Kidney epithelial cell (primary cell): ENCODE results near the gene PERM1. TPM values are rescaled to one million over a fixed set of nuclear protein-coding genes. Genes with fewer than 3 reads are reported as not detected.

Source experiments
- DNase-seq: peaks from one replicate; pipeline ENCODE4 v3.0.0-alpha.2; 2010; ENCODE audit warnings: low read depth
- H3K27me3 ChIP-seq: 2 replicates; pipeline ENCODE4 v1.6.0; 2011; ENCODE audit warnings: low read length; ENCODE audit not compliant: control insufficient read depth, insufficient read depth
- H3K36me3 ChIP-seq: 2 replicates; pipeline ENCODE4 v1.5.1; 2011; ENCODE audit warnings: low read length; ENCODE audit not compliant: control insufficient read depth, insufficient read depth
- H3K4me3 ChIP-seq: 2 replicates; pipeline ENCODE4 v1.5.1; 2011; ENCODE audit warnings: low read depth, mild to moderate bottlenecking, control low read depth, low read length
- total RNA-seq: library from RNA; depleted of rRNA; stranded (reverse); fragments of >200 nt; gene quantifications from 2 replicates; pipeline ENCODE4 v1.2.3, GENCODE V29; 2015
- TF ChIP-seq, protein P1 (sequence below): IDR thresholded peaks from 2 replicates; pipeline ENCODE4 v1.5.1; 2011; ENCODE audit warnings: mild to moderate bottlenecking, moderate library complexity, low read length, control low read depth, inconsistent platforms; ENCODE audit not compliant: insufficient read depth, poor library complexity, severe bottlenecking

PERM1 gene
- total RNA-seq, 1 donor from 2014 or later = not detected

DNA sequence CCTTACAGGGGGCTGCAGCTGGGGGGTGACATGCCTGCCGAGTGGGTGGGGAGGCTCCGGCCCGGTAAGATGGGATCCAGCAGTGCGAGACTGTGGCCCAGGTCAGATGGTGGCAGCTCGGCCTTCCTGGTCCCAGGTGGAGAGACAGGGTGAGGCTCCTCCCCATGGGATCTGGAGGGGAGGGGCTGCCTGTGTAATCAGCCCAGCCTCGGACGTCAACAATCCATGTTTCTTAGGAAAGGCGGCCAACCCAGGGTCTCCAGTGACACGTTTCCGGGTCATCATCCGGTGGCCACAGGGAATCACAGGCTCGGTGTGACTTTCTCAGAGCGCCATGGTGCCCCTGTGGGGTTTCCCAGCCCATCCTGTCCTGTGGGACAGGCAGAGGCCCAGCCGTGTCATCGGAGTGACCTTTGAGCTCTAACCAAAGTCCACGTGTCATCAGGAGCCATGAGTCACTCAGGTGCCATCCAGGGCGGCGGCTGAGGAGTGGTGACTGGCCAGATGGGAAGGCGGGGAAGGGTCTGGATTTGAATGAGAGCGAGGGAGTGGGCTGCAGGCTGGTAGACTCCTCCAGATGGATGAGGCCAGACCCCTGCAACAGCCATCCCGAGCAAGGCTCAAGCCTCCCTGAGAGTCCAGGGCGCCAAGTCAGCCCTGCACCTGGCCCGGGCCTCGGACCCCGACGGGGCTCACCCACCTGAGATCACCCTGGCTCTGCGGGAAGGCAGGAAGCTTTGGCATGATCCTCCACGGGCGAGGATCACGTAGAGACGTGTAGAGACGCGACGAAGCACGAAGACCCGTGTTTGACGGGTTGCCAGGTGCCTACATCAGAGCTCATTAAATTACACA lies 24.6 kb upstream of the PERM1 start:
- Histone ChIP-seq H3K27me3 (no peaks in the 10 kb centered on the region), H3K36me3 (no peaks in the 10 kb centered on the region), H3K4me3 (no peak overlapping the region)
- TF ChIP-seq, protein P1, sequence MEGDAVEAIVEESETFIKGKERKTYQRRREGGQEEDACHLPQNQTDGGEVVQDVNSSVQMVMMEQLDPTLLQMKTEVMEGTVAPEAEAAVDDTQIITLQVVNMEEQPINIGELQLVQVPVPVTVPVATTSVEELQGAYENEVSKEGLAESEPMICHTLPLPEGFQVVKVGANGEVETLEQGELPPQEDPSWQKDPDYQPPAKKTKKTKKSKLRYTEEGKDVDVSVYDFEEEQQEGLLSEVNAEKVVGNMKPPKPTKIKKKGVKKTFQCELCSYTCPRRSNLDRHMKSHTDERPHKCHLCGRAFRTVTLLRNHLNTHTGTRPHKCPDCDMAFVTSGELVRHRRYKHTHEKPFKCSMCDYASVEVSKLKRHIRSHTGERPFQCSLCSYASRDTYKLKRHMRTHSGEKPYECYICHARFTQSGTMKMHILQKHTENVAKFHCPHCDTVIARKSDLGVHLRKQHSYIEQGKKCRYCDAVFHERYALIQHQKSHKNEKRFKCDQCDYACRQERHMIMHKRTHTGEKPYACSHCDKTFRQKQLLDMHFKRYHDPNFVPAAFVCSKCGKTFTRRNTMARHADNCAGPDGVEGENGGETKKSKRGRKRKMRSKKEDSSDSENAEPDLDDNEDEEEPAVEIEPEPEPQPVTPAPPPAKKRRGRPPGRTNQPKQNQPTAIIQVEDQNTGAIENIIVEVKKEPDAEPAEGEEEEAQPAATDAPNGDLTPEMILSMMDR = no peak
- no peak for DNase-seq

GRCh38 chr1:1005774-1006304 lies 23.9 kb upstream of the PERM1 start:
- no peaks in the 10 kb centered on the region for H3K36me3 ChIP-seq
- DNase-seq = no peak
- H3K4me3 ChIP-seq = no peak overlapping the region
- TF ChIP-seq, protein P1 = no peak
- H3K27me3 ChIP-seq = no peaks in the 10 kb centered on the region

DNA sequence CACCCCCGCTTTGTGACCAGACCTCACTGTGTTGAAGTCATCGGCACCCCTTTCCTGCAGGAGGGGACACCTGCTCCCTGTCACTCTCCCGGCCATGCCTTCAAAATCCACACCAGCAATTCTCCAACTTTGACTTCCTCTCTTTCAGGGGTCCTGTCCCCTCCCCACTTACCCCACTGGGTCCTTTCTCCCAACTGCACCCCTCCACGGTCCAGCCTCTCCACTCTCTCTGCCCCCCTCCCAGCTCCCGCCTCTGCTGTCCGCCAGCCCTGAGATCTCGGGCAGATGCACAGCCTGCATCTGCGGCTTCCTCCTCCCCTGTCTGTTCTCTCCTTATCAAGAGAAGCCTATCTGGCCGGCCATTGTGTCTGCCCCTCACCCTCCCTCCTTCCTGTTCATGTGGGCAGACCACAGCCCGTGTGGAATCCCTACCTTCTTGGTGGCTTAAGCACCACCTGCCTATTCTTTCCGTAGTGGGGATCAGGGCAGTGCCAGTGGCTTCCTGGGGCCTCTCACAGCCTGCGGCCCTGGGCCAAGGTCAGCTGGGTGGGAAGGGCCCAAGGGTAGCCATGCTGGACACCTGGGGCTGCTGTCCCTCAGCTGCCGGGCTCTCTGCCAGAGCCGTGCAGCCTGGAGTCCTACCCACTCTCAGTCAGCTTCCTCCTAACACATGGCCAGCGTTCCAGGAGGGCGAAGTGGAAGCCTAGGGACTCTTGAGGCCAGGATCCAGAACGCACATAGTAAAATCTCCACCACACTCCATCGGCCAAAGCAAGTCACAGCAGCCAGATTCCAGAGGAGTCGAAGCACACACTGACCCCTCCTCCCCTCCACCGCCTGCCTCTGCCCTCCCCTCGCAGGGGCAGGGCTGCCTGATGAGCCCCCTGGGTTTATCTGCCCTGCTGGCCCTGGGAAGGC lies 23.1 kb upstream of the PERM1 start:
- Histone ChIP-seq H3K4me3 (no peak overlapping the region), H3K36me3 (no peaks in the 10 kb centered on the region), H3K27me3 (no peaks in the 10 kb centered on the region)
- DNase-seq = no peak
- TF ChIP-seq, protein P1 = no peak

GRCh38 chr1:1004420-1004779 lies 22.5 kb upstream of the PERM1 start:
- Histone ChIP-seq H3K27me3 (no peaks in the 10 kb centered on the region), H3K4me3 (no peak overlapping the region), H3K36me3 (no peaks in the 10 kb centered on the region)
- no peak for DNase-seq
- TF ChIP-seq, protein P1 = no peak

DNA sequence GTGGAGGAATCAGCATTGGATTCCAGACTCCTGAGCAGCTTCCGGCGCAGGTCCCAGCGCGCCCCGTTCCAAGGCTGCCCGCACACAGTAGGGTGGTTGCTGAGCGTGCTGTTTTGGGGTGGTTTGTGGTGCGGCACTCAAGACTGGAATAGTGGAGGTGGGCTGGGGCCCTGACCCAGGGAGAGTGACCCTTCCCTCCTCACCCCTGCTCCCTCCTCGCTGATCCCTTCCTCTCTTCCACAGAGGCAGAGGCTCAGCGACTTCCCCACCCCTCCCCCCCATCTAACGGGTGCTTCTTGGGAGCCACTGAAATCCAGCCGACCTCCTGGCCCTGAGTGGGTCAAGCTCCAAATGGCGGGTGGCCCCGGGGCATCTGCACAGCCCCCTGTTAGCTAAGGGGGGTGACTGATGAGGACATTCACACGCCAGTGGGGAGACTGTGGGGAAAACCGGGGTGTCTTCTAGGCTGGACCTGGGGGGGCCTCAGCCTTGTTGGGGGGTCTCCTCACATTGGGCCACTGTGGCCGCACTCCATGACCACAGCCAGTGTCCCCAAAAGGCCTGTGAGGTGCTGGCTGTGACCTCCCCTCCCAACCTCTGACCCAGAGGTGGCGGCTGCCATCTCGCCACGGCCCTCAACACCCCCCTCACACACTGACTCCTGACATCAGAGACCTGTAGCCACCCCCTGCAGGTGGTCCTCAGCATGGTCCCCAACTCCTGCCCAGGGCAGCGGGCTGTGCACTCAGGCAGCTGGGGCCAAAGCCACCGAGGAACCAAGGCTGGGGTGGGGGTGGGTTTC lies 21.9 kb upstream of the PERM1 start:
- Histone ChIP-seq H3K36me3 (no peaks in the 10 kb centered on the region), H3K27me3 (no peaks in the 10 kb centered on the region), H3K4me3 (no peak overlapping the region)
- TF ChIP-seq, protein P1 = no peak
- DNase-seq = no peak
